Stimulated activated CD4-positive, alpha-beta T cell treated with anti-CD3 and anti-CD28 coated beads, Interleukin-4, amount 100 ng/mL, for 48 hours (primary cell): ENCODE measurements around the gene DBF4.
"Not testable (repeated sequence)": the region's sequence is repeated elsewhere in the genome, so short reads cannot be mapped to it uniquely, and the experiment has no call there.

Experiments
- DNase-seq, 2 donors: peaks; one replicate each; pipeline ENCODE4 v3.0.0-alpha.2; 2020; ENCODE audit warnings: low read depth in 2 of 2

Gene DBF4

GRCh38 chr7:87882151-87882937 is 6.1 kb downstream of the DBF4 start:
- DNase-seq, result no peak

GRCh38 chr7:87885018-87885417 is 8.7 kb downstream of the DBF4 start:
- no peak for DNase-seq

GRCh38 chr7:87886875-87887274 is 10.6 kb downstream of the DBF4 start:
- no peak for DNase-seq

GRCh38 chr7:87895363-87895762 is 19.1 kb downstream of the DBF4 start:
- DNase-seq, result no peak

- no peak for DNase-seq
Measured at GRCh38 chr7:87899255-87899654, 23.0 kb downstream of the DBF4 start.

- DNase-seq, result not testable (repeated sequence)
Measured at GRCh38 chr7:87907136-87907906, 31.0 kb downstream of the DBF4 start.

- DNase-seq, result not testable (repeated sequence)
Measured at GRCh38 chr7:87908814-87909213, 32.5 kb downstream of the DBF4 start.

GRCh38 chr7:87912121-87912520 is 35.8 kb downstream of the DBF4 start:
- no peak for DNase-seq

GRCh38 chr7:87918740-87919139 is 42.4 kb downstream of the DBF4 start:
- no peak for DNase-seq

- no peak for DNase-seq
Measured at GRCh38 chr7:87919875-87920274, 43.6 kb downstream of the DBF4 start.

GRCh38 chr7:87920578-87920977 is 44.3 kb downstream of the DBF4 start:
- DNase-seq, result no peak

GRCh38 chr7:87922759-87923395 is 46.6 kb downstream of the DBF4 start:
- not testable (repeated sequence) for DNase-seq

GRCh38 chr7:87926581-87927461 is 50.5 kb downstream of the DBF4 start:
- no peak for DNase-seq

GRCh38 chr7:87933605-87933952 is 57.3 kb downstream of the DBF4 start:
- DNase-seq, result no peak

- peak; percentile 68 to 71 for DNase-seq
Measured at GRCh38 chr7:87933953-87934698, 57.8 kb downstream of the DBF4 start, which contains the start of gene ADAM22. Gene ADAM22 (plus strand): TSS chr7:87934251. CDS start chr7:87934466, 215 bp downstream.

- no peak for DNase-seq
Measured at GRCh38 chr7:87934699-87935383, 58.5 kb downstream of the DBF4 start.

GRCh38 chr7:87935384-87935706 is 59.1 kb downstream of the DBF4 start:
- DNase-seq, result no peak

GRCh38 chr7:87941138-87941537 is 64.8 kb downstream of the DBF4 start:
- no peak for DNase-seq

GRCh38 chr7:87944547-87944946 is 68.3 kb downstream of the DBF4 start:
- no peak for DNase-seq

GRCh38 chr7:87945926-87946325 is 69.6 kb downstream of the DBF4 start:
- not testable (repeated sequence) for DNase-seq
